Measurements from ENCODE around the gene SLC39A11. TPM values are rescaled to one million over a fixed set of nuclear protein-coding genes. Genes with fewer than 3 reads are reported as not detected.

The SLC39A11 gene
- total RNA-seq, 1 experiment from 2014 or later, result 18.6 TPM

DNA sequence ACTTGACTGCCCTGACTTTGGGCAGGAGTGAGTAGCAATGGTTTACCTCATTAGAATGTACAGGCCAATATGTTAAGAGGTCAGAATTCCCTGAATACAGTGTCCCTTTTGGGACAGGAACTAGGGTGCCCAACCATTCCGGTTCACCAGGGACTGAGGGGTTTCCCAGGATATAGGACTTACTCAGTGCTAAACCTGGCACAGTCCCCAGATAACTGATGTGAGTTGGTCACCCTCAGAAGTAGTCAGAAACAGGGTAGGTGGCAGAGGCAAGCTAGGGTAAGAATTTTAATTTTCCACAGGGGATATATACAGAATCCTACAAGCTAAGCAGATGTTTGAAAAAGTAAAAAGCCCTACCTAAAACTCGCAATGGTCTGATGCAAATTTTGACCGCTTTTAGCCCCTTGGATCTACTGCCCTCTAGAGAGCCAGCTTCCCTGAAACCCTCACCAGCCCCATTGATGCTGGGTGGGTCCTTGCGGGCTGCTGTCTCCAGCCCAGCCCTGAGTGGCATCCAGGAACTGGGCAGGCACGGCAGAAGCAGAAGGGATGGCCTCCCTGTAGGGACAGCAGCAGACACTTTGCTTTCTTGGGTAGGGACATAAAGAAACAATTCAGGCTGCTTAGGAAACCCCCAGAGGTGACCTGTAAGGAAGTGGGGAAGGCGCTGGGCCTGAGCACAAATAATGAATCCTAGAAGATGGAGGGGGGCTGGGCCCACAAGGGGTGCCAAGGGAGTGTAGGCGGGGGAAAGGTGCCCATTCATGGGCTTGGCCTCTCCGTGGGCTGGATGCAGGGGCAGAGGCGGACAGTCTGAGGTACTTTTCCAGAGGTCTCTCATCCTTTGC lies 434.8 kb downstream of the SLC39A11 start:
- POLR2A ChIA-PET (ENCODE audit: low non-redundant PET), result no interaction called here
- intact Hi-C loops (cut with micrococcal nuclease; ENCODE audit: unreplicated experiment), result no loop called here

DNA sequence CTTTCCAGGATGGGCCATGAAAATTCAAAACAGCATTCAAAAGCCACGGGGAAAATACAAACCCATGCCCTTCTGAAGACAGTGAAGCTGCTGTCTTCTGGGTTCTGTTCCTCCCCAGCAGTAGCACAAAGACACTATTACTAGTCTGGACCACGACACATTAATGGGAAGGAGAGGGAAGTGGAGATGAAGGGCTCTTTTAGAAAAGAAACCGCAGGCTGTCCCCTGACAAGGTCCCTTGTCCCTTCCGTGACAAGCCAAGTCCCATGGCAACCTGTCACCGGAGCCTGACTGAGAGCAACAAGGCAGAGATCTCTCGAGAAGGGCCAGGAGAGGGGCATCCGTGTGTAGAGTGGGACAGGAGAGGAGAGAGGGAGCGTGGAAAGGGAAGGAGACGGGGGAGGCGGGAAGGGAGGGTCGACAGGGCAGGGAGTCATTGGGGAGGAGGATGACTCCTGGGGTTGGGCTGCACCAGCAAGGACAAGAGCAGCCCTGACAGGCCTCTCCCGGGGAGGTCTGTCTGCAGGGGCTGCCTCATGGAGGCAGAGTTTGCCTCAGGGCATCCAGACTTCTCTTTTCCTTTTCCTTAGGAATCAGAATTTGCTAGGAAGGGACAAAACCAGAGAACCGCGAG lies 436.2 kb downstream of the SLC39A11 start:
- CTCF ChIA-PET, result no interaction called here
- intact Hi-C loops (cut with micrococcal nuclease; ENCODE audit: unreplicated experiment), result no loop called here
- H3K36me3 ChIP-seq (ENCODE audit: insufficient read depth, low read length, poor library complexity, severe bottlenecking), result no peaks in the 10 kb centered on the region

More for the DNA sequence above, 434.8 kb downstream of the SLC39A11 start:
- no peak overlapping the region for H3K4me3 ChIP-seq (ENCODE audit: low read depth, low read length, poor library complexity, severe bottlenecking)
- H3K9me3 ChIP-seq (ENCODE audit: low read depth, low read length, poor library complexity, severe bottlenecking), result no peaks in the 10 kb centered on the region
- no TSS peak for BruUV-seq (replicated peaks)
- CTCF ChIA-PET, result no interaction called here
- TF ChIP-seq EZH2 (IDR thresholded peaks at IDR 0.05; ENCODE audit: borderline replicate concordance, low read depth, low read length, poor library complexity, severe bottlenecking), result no peak
- TF ChIP-seq, protein P1, sequence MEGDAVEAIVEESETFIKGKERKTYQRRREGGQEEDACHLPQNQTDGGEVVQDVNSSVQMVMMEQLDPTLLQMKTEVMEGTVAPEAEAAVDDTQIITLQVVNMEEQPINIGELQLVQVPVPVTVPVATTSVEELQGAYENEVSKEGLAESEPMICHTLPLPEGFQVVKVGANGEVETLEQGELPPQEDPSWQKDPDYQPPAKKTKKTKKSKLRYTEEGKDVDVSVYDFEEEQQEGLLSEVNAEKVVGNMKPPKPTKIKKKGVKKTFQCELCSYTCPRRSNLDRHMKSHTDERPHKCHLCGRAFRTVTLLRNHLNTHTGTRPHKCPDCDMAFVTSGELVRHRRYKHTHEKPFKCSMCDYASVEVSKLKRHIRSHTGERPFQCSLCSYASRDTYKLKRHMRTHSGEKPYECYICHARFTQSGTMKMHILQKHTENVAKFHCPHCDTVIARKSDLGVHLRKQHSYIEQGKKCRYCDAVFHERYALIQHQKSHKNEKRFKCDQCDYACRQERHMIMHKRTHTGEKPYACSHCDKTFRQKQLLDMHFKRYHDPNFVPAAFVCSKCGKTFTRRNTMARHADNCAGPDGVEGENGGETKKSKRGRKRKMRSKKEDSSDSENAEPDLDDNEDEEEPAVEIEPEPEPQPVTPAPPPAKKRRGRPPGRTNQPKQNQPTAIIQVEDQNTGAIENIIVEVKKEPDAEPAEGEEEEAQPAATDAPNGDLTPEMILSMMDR (conservative IDR thresholded peaks at IDR 0.05; ENCODE audit: low read depth, low read length), result no peak
- no peaks in the 10 kb centered on the region for H3K36me3 ChIP-seq (ENCODE audit: insufficient read depth, low read length, poor library complexity, severe bottlenecking)
- no peak overlapping the region for H3K27ac ChIP-seq (ENCODE audit: low read depth, low read length, poor library complexity, severe bottlenecking)
- no peak for DNase-seq (ENCODE audit: low spot score)
- H3K4me1 ChIP-seq (ENCODE audit: insufficient read depth, low read length, poor library complexity, severe bottlenecking), result no peaks in the 10 kb centered on the region
- H3K27me3 ChIP-seq (replicated peaks; ENCODE audit: insufficient read depth, low read depth, low read length, poor library complexity), result no peaks in the 10 kb centered on the region

DNA sequence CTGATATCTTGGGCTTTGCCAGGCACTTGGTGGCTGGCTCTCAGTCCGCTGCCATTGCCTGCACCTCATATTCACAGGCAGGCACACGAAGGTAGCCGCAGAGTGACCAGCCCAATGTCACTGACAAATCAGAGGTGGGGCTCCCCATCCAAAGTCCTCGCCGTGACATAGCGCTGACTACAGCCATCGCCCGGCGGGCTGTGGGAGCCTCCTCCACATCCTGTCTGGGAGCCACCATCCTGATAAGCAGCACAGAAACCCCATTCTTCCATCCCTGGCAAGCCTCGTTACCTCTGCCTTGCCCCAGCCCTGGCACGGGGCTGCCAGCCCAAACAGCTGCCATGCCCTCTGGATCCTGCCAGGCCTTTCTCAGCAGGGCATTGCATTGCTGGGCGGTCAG lies 437.8 kb downstream of the SLC39A11 start:
- Histone ChIP-seq H3K4me3 (ENCODE audit: low read depth, low read length, poor library complexity, severe bottlenecking) (no peak overlapping the region), H3K27ac (ENCODE audit: low read depth, low read length, poor library complexity, severe bottlenecking) (no peak overlapping the region), H3K4me1 (ENCODE audit: insufficient read depth, low read length, poor library complexity, severe bottlenecking) (no peaks in the 10 kb centered on the region), H3K9me3 (ENCODE audit: low read depth, low read length, poor library complexity, severe bottlenecking) (no peaks in the 10 kb centered on the region), H3K36me3 (ENCODE audit: insufficient read depth, low read length, poor library complexity, severe bottlenecking) (no peaks in the 10 kb centered on the region), H3K27me3 (replicated peaks; ENCODE audit: insufficient read depth, low read depth, low read length, poor library complexity) (no peaks in the 10 kb centered on the region)
- ChIA-PET CTCF (no interaction called here), POLR2A (ENCODE audit: low non-redundant PET) (no interaction called here)
- intact Hi-C loops (cut with micrococcal nuclease; ENCODE audit: unreplicated experiment), result no loop called here
- TF ChIP-seq, protein P1 (conservative IDR thresholded peaks at IDR 0.05; ENCODE audit: low read depth, low read length), result no peak
- TF ChIP-seq EZH2 (IDR thresholded peaks at IDR 0.05; ENCODE audit: borderline replicate concordance, low read depth, low read length, poor library complexity, severe bottlenecking), result no peak
- BruUV-seq (replicated peaks), result no TSS peak
- DNase-seq (ENCODE audit: low spot score), result no peak

More for the DNA sequence above, 436.2 kb downstream of the SLC39A11 start:
- no peak for TF ChIP-seq EZH2 (IDR thresholded peaks at IDR 0.05; ENCODE audit: borderline replicate concordance, low read depth, low read length, poor library complexity, severe bottlenecking)
- TF ChIP-seq, protein P1 (conservative IDR thresholded peaks at IDR 0.05; ENCODE audit: low read depth, low read length), result no peak
- Histone ChIP-seq H3K4me1 (ENCODE audit: insufficient read depth, low read length, poor library complexity, severe bottlenecking) (no peaks in the 10 kb centered on the region), H3K27ac (ENCODE audit: low read depth, low read length, poor library complexity, severe bottlenecking) (no peak overlapping the region), H3K4me3 (ENCODE audit: low read depth, low read length, poor library complexity, severe bottlenecking) (no peak overlapping the region), H3K9me3 (ENCODE audit: low read depth, low read length, poor library complexity, severe bottlenecking) (no peaks in the 10 kb centered on the region), H3K27me3 (replicated peaks; ENCODE audit: insufficient read depth, low read depth, low read length, poor library complexity) (no peaks in the 10 kb centered on the region)
- POLR2A ChIA-PET (ENCODE audit: low non-redundant PET), result no interaction called here
- BruUV-seq (replicated peaks), result no TSS peak
- DNase-seq (ENCODE audit: low spot score), result no peak
